Posterior vena cava (tissue), 2 donors: ENCODE data around the gene CUZD1. TPM values are rescaled to one million over a fixed set of nuclear protein-coding genes. Genes with fewer than 3 reads are reported as not detected.

ENCODE experiments used
- DNase-seq: peaks from one replicate; pipeline ENCODE4 v3.0.0-alpha.2; 2020; ENCODE audit warnings: low spot score
- intact Hi-C, 2 donors: fragments of 100-400 bp; cut with DNase I; formaldehyde crosslinking; loops; one replicate each; pipeline versions ENCODE4 v1.14.1 to v1.14.2; 2022 to 2023
- total RNA-seq, 2 donors: library from RNA; stranded (reverse); fragmentation: NEBNext Ultra II Directional; extraction: Animal tissue kit (Norgen Biotek cat#: 25700); gene quantifications; one replicate each; pipeline ENCODE4 v1.2.1, GENCODE V29; 2021
- donor health status: DM: yes; HTN: yes; CAD: no.
- donor health status: DM: yes; HTN: yes; CAD: no.

The CUZD1 gene
- total RNA-seq, 2 donors from 2014 or later, result 0.48 to 0.51 TPM

- no peak for DNase-seq
- intact Hi-C loops, result no loop called here
Measured at GRCh38 chr10:122828716-122829255, 16.9 kb downstream of the CUZD1 start.

GRCh38 chr10:122827302-122827701, 18.4 kb downstream of the CUZD1 start:
- DNase-seq, result no peak
- intact Hi-C loops, result no loop called here

- no peak for DNase-seq
- intact Hi-C loops, result no loop called here
Measured at GRCh38 chr10:122822973-122823690, 22.5 kb downstream of the CUZD1 start.

GRCh38 chr10:122821808-122822207, 23.8 kb downstream of the CUZD1 start:
- intact Hi-C loops, result no loop called here
- DNase-seq, result no peak

GRCh38 chr10:122815458-122815857, 30.2 kb downstream of the CUZD1 start:
- DNase-seq, result no peak
- intact Hi-C loops, result no loop called here

GRCh38 chr10:122814493-122814892, 31.2 kb downstream of the CUZD1 start:
- intact Hi-C loops, result no loop called here

GRCh38 chr10:122812751-122813150, 32.9 kb downstream of the CUZD1 start:
- intact Hi-C loops, result no loop called here
- DNase-seq, result no peak

More at GRCh38 chr10:122814493-122814892, 31.2 kb downstream of the CUZD1 start:
- no peak for DNase-seq

- intact Hi-C loops, result no loop called here
- DNase-seq, result no peak
Measured at GRCh38 chr10:122802282-122802681, 43.4 kb downstream of the CUZD1 start.

- intact Hi-C loops, result no loop called here
- DNase-seq, result no peak
Measured at GRCh38 chr10:122798704-122799231, 46.9 kb downstream of the CUZD1 start.

GRCh38 chr10:122796796-122797195, 48.9 kb downstream of the CUZD1 start:
- intact Hi-C loops, result no loop called here
- DNase-seq, result no peak

- DNase-seq, result no peak
- intact Hi-C loops, result no loop called here
Measured at GRCh38 chr10:122795924-122796323, 49.7 kb downstream of the CUZD1 start.

- no peak for DNase-seq
- intact Hi-C loops, result no loop called here
Measured at GRCh38 chr10:122786269-122786668, 59.4 kb downstream of the CUZD1 start.

- intact Hi-C loops, result no loop called here
- DNase-seq, result no peak
Measured at GRCh38 chr10:122782911-122783310, 62.7 kb downstream of the CUZD1 start.

Other genes with a start within 250 kb of the CUZD1 start
- not detected for gene C10orf120, start 146.0 kb downstream of the CUZD1 start, total RNA-seq
- 1 to 10 TPM; 1.4 TPM for gene FAM24B, start 33.7 kb upstream of the CUZD1 start, total RNA-seq
- not detected for gene FAM24A, start 64.8 kb upstream of the CUZD1 start, total RNA-seq
- 1 to 10 TPM; 4.9 to 9.3 TPM for gene C10orf88, start 108.4 kb upstream of the CUZD1 start, total RNA-seq
- 1 to 10 TPM; 2.3 to 3.4 TPM for gene PSTK, start 134.5 kb upstream of the CUZD1 start, total RNA-seq
- 10 to 100 TPM; 15.5 to 19.1 TPM for gene IKZF5, start 162.9 kb upstream of the CUZD1 start, total RNA-seq
- gene ACADSB, start 163.1 kb upstream of the CUZD1 start, total RNA-seq, result 10 to 100 TPM; 18.1 to 20.9 TPM